Keratinocyte (primary cell): ENCODE measurements around the gene VDAC2. TPM values are rescaled to one million over a fixed set of nuclear protein-coding genes. Genes with fewer than 3 reads are reported as not detected.

Source experiments
- DNase-seq: peaks from one replicate; pipeline ENCODE4 v3.0.0-alpha.2; 2011; ENCODE audit warnings: low read depth, missing footprints, low spot score
- FAIRE-seq: peaks from 2 replicates; lab custom pipeline; 2011; peaks lifted over from hg19 to GRCh38; lab: Jason Lieb, UNC
- H2AFZ ChIP-seq: 2 replicates; pipeline ENCODE4 v1.6.0; 2012; ENCODE audit warnings: low read length, control low read depth, inconsistent platforms; ENCODE audit not compliant: control insufficient read depth
- H3K27ac ChIP-seq: 2 replicates; pipeline ENCODE4 v1.5.1; 2011; ENCODE audit warnings: low read length; ENCODE audit not compliant: control insufficient read depth, insufficient read depth
- H3K27me3 ChIP-seq: 3 replicates; pipeline ENCODE4 v1.6.0; 2011; ENCODE audit warnings: low read length; ENCODE audit not compliant: control insufficient read depth, insufficient read depth; ENCODE audit errors: extremely low read depth
- H3K36me3 ChIP-seq, 2 experiments: 2 replicates in 1 of 2; 3 replicates in 1 of 2; pipeline ENCODE4 v1.5.1; 2011; ENCODE audit warnings: low read length in 2 of 2, mild to moderate bottlenecking in 1 of 2; ENCODE audit not compliant: control insufficient read depth in 2 of 2, insufficient read depth in 2 of 2; ENCODE audit errors: extremely low read depth in 1 of 2
- H3K4me1 ChIP-seq: 3 replicates; pipeline ENCODE4 v1.5.1; 2011; ENCODE audit warnings: low read length; ENCODE audit not compliant: control insufficient read depth, insufficient read depth; ENCODE audit errors: extremely low read depth
- H3K4me2 ChIP-seq: 3 replicates; pipeline ENCODE4 v1.6.0; 2011; ENCODE audit warnings: low read depth, low read length; ENCODE audit not compliant: control insufficient read depth, insufficient read depth; ENCODE audit errors: extremely low read depth
- H3K4me3 ChIP-seq, 3 experiments: fragments of 200-600 bp in 1 of 3; sonication (generic) in 1 of 3; 2 replicates in 2 of 3; 3 replicates in 1 of 3; pipeline ENCODE4 v1.5.1; 2011 to 2016; ENCODE audit warnings: low read length in 3 of 3, mild to moderate bottlenecking in 3 of 3, control low read depth in 2 of 3, inconsistent platforms in 1 of 3, low read depth in 1 of 3, mixed read lengths in 1 of 3, mixed run types in 1 of 3, moderate library complexity in 1 of 3; ENCODE audit not compliant: control insufficient read depth in 2 of 3, insufficient read depth in 2 of 3; ENCODE audit errors: extremely low read depth in 1 of 3
- H3K79me2 ChIP-seq: 2 replicates; pipeline ENCODE4 v1.6.0; 2012; ENCODE audit warnings: low read length; ENCODE audit not compliant: control insufficient read depth, insufficient read depth
- H3K9ac ChIP-seq: 3 replicates; pipeline ENCODE4 v1.6.0; 2011; ENCODE audit warnings: low read length; ENCODE audit not compliant: control insufficient read depth, insufficient read depth; ENCODE audit errors: extremely low read depth
- H3K9me1 ChIP-seq: 3 replicates; pipeline ENCODE4 v1.6.0; 2011; ENCODE audit warnings: low read length; ENCODE audit not compliant: control insufficient read depth, insufficient read depth; ENCODE audit errors: extremely low read depth
- H3K9me3 ChIP-seq: 2 replicates; pipeline ENCODE4 v1.5.1; 2012; ENCODE audit warnings: low read depth, low read length; ENCODE audit not compliant: control insufficient read depth
- H4K20me1 ChIP-seq: 3 replicates; pipeline ENCODE4 v1.6.0; 2011; ENCODE audit warnings: low read length; ENCODE audit not compliant: control insufficient read depth, insufficient read depth; ENCODE audit errors: extremely low read depth
- EZH2 ChIP-seq: IDR thresholded peaks from one replicate; pipeline ENCODE4 v1.6.1; 2012; ENCODE audit warnings: inconsistent platforms, mild to moderate bottlenecking, low read length, moderate library complexity
- dilution Hi-C: fragments of 300-500 bp; cut with MboI; formaldehyde crosslinking; loops from one replicate; pipeline ENCODE4 v1.7.0; 2020; ENCODE audit warnings: low sequenced_read_pairs; ENCODE audit not compliant: extremely low pct_ligation_motif_present
- polyA plus RNA-seq, 5 experiments: library from polyadenylated mRNA; depleted of rRNA in 3 of 5; stranded (reverse) in 3 of 5; stranded (forward) in 1 of 5; unstranded in 1 of 5; fragments of >200 nt; gene quantifications; 1 replicate in 1 of 5; 2 replicates in 3 of 5; 3 replicates in 1 of 5; pipeline versions ENCODE4 v1.2.1 to v1.2.3, GENCODE V29; 2011 to 2012; ENCODE audit warnings: missing spikeins in 2 of 5, low read depth in 1 of 5, low replicate concordance in 1 of 5
- TF ChIP-seq, protein P1 (sequence below), 3 experiments: IDR thresholded peaks in 1 of 3; conservative IDR thresholded peaks in 1 of 3; optimal IDR thresholded peaks in 1 of 3; 2 replicates in 2 of 3; 3 replicates in 1 of 3; pipeline versions ENCODE3 to v1.5.1; 2011; ENCODE audit warnings: low read length in 3 of 3, mild to moderate bottlenecking in 3 of 3, moderate library complexity in 2 of 3, control low read depth in 1 of 3, inconsistent platforms in 1 of 3; ENCODE audit not compliant: insufficient read depth in 2 of 3; ENCODE audit errors: extremely low read depth in 1 of 3

The VDAC2 gene
- polyA plus RNA-seq, 1 donor (not counting 4 experiments of a cell fraction or from before 2014, with no cell fraction given): 152 TPM

DNA sequence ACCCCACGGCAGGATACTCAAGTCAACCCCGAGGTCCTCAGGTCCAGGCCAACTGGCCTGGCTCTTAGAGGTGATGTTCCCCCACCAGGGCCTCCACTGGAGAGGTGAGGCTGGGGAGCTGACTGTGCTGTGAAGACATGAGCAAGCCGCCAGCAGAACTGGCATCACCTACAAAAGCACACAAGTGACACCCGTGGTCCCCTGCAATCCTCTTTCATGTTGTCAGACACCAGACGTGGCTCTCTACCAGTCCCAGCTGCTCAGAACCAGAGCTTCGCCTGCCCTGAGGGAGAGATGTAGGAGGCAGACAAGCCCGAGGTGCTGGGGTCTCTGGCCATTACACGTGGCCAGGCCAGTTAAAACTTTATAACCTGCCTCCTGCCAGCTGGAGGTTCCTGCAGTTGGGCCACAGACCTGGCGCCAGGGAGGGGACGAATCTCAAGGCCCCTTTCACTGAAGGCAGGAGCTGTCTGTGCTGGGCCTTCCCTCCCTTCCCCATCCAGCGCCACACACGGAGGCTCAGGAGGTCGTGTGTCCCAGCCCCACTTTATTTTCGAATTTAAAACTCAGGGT, 22.9 kb downstream of the VDAC2 start:
- Histone ChIP-seq H4K20me1 (peaks cover 18% of the 10 kb centered on the region), H3K9me3 (no peaks in the 10 kb centered on the region), H3K4me1 (peaks cover 29% of the 10 kb centered on the region), H3K27me3 (no peaks in the 10 kb centered on the region), H3K4me3 (peak overlapping the region; percentile 26 to 52 (median 47)), H3K36me3 (peaks cover 19 to 29% of the 10 kb centered on the region in 2 experiments), H3K9ac (peak overlapping the region; percentile 72), H3K9me1 (no peaks in the 10 kb centered on the region), H2AFZ (peak overlapping the region; percentile 30), H3K27ac (peak overlapping the region; percentile 57), H3K79me2 (peaks cover 17% of the 10 kb centered on the region), H3K4me2 (peak overlapping the region; percentile 88)
- DNase-seq (no peak), FAIRE-seq (no peak)
- TF ChIP-seq EZH2: no peak
- TF ChIP-seq, protein P1, sequence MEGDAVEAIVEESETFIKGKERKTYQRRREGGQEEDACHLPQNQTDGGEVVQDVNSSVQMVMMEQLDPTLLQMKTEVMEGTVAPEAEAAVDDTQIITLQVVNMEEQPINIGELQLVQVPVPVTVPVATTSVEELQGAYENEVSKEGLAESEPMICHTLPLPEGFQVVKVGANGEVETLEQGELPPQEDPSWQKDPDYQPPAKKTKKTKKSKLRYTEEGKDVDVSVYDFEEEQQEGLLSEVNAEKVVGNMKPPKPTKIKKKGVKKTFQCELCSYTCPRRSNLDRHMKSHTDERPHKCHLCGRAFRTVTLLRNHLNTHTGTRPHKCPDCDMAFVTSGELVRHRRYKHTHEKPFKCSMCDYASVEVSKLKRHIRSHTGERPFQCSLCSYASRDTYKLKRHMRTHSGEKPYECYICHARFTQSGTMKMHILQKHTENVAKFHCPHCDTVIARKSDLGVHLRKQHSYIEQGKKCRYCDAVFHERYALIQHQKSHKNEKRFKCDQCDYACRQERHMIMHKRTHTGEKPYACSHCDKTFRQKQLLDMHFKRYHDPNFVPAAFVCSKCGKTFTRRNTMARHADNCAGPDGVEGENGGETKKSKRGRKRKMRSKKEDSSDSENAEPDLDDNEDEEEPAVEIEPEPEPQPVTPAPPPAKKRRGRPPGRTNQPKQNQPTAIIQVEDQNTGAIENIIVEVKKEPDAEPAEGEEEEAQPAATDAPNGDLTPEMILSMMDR (optimal IDR thresholded peaks at IDR 0.05 in 1 of 3, IDR thresholded peaks at IDR 0.05 in 1 of 3, conservative IDR thresholded peaks at IDR 0.05 in 1 of 3; ENCODE audit: extremely low read depth in 1 of 3, insufficient read depth in 2 of 3, low read length in 3 of 3): no peak
- dilution Hi-C loops: no loop called here

DNA sequence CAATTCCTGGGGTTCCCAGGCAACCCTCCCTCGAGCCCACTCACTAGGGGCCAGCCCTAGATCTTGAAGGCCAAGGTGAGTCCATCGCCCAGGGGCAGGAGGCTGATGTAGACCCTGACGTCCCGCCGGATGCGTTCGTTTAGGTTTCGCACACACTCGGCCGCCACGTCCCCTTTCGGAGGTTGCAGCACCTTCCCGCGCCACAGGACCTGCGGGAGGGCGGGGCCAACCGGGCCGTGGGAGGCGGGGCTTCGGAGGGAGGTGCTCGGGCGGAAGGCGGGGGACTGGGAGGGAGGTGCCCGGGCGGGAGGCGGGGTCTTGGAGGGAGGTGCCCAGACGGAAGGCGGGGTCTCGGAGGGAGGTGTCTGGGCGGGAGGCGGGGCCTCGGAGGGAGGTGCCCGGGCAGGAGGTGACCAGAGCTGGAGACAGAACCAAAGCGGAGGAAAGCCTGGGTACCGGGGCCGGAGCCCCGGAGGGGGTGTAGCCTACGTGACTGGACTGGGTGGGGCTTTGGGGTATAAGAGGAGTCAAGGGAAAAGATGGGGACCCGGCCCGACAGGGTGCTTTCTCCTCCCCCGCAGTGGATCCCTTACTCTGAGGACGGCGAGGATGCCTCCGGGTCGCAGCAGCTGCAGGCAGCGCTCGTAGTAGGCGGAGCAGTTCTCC, 23.6 kb downstream of the VDAC2 start:
- peaks cover 16 to 23% of the 10 kb centered on the region in 2 experiments for H3K36me3 ChIP-seq
- H3K9me1 ChIP-seq: no peaks in the 10 kb centered on the region
- TF ChIP-seq, protein P1 (optimal IDR thresholded peaks at IDR 0.05 in 1 of 3, IDR thresholded peaks at IDR 0.05 in 1 of 3, conservative IDR thresholded peaks at IDR 0.05 in 1 of 3; ENCODE audit: extremely low read depth in 1 of 3, insufficient read depth in 2 of 3, low read length in 3 of 3): no peak
- no peak for TF ChIP-seq EZH2
- peak overlapping the region; percentile 88 for H3K4me2 ChIP-seq
- H3K27ac ChIP-seq: peak overlapping the region; percentile 57
- no peaks in the 10 kb centered on the region for H3K9me3 ChIP-seq
- peak overlapping the region; percentile 79 for H3K9ac ChIP-seq
- H3K4me3 ChIP-seq: peak overlapping the region; percentile 59 to 75 (median 71)
- peaks cover 11% of the 10 kb centered on the region for H3K79me2 ChIP-seq
- FAIRE-seq (no peak), DNase-seq (no peak)
- H2AFZ ChIP-seq: peak overlapping the region; percentile 78
- peaks cover 22% of the 10 kb centered on the region for H3K4me1 ChIP-seq
- dilution Hi-C loops: no loop called here
- H4K20me1 ChIP-seq: peaks cover 12% of the 10 kb centered on the region
- no peaks in the 10 kb centered on the region for H3K27me3 ChIP-seq
